Eye (tissue), 1 donor: ENCODE data around the gene PRDX1.
A peak's percentile ranks its signal among the peaks of the same experiment; 100 is the strongest.

Source experiments
- DNase-seq: peaks from one replicate; pipeline ENCODE4 v3.0.0-alpha.2; 2015

PRDX1 gene

GRCh38 chr1:45521413-45522323, at the start of gene PRDX1:
PRDX1 (minus strand) TSS chr1:45521884; CDS start chr1:45519043, 2,841 bp downstream.
- peak; percentile 99 for DNase-seq

- no peak for DNase-seq
Observed at GRCh38 chr1:45570631-45571030, 48.9 kb upstream of the PRDX1 start.

- DNase-seq: peak; percentile 89
Observed at GRCh38 chr1:45569962-45570581, 48.4 kb upstream of the PRDX1 start.

- no peak for DNase-seq
Observed at GRCh38 chr1:45569571-45569961, 47.9 kb upstream of the PRDX1 start.

GRCh38 chr1:45568421-45568820, 46.7 kb upstream of the PRDX1 start:
- no peak for DNase-seq

GRCh38 chr1:45567911-45568310, 46.2 kb upstream of the PRDX1 start:
- no peak for DNase-seq

GRCh38 chr1:45566722-45567121, 45.0 kb upstream of the PRDX1 start:
- no peak for DNase-seq

- no peak for DNase-seq
Observed at GRCh38 chr1:45563843-45564242, 42.2 kb upstream of the PRDX1 start.

- DNase-seq: no peak
Observed at GRCh38 chr1:45557422-45557944, 35.8 kb upstream of the PRDX1 start.

GRCh38 chr1:45554198-45554597, 32.5 kb upstream of the PRDX1 start:
- no peak for DNase-seq

- DNase-seq: no peak
Observed at GRCh38 chr1:45552331-45552730, 30.6 kb upstream of the PRDX1 start.

GRCh38 chr1:45551684-45552083, 30.0 kb upstream of the PRDX1 start:
- DNase-seq: no peak

- peak; percentile 96 for DNase-seq
Observed at GRCh38 chr1:45550401-45551351, 29.0 kb upstream of the PRDX1 start, which contains the start of gene AKR1A1. AKR1A1 (plus strand) TSS chr1:45550826; CDS start chr1:45561795, 10,969 bp downstream.

GRCh38 chr1:45545553-45546310, 24.0 kb upstream of the PRDX1 start:
- DNase-seq: no peak

- DNase-seq: no peak
Observed at GRCh38 chr1:45545019-45545493, 23.4 kb upstream of the PRDX1 start.

GRCh38 chr1:45544530-45544929, 22.8 kb upstream of the PRDX1 start:
- DNase-seq: no peak

- peak; percentile 24 for DNase-seq
Observed at GRCh38 chr1:45543581-45544417, 22.1 kb upstream of the PRDX1 start.

GRCh38 chr1:45542591-45542990, 20.9 kb upstream of the PRDX1 start:
- no peak for DNase-seq

GRCh38 chr1:45541193-45541592, 19.5 kb upstream of the PRDX1 start:
- no peak for DNase-seq

- DNase-seq: peak; percentile 18
Observed at GRCh38 chr1:45536886-45537285, 15.2 kb upstream of the PRDX1 start.
